GM10248 (cell line): ENCODE results near the gene PITX2.

ENCODE experiments used
- CTCF ChIA-PET: fragments of 300-600 bp; sonication (Branson Sonifier 250); formaldehyde crosslinking; extraction: SDS; loops from one replicate; lab custom pipeline; 2021; ENCODE audit warnings: antibody characterized with exemption; lab: Yijun Ruan, JAX
- POLR2A ChIA-PET: fragments of 350-650 bp; sonication (Branson Sonifier 250); formaldehyde crosslinking; extraction: SDS; loops from one replicate; lab custom pipeline; 2020; ENCODE audit warnings: antibody characterized with exemption; lab: Yijun Ruan, JAX
- DNase-seq: peaks from one replicate; pipeline ENCODE4 v3.0.0; 2012; ENCODE audit errors: extremely low spot score
- TF ChIP-seq, protein P1 (sequence below): IDR thresholded peaks from 2 replicates; pipeline ENCODE4 v1.5.1; 2012; ENCODE audit warnings: mild to moderate bottlenecking, low read depth; ENCODE audit errors: extremely low read depth, missing control alignments, control extremely low read depth

Gene PITX2

GRCh38 chr4:110628663-110629213, 5.9 kb upstream of the PITX2 start:
- TF ChIP-seq, protein P1, sequence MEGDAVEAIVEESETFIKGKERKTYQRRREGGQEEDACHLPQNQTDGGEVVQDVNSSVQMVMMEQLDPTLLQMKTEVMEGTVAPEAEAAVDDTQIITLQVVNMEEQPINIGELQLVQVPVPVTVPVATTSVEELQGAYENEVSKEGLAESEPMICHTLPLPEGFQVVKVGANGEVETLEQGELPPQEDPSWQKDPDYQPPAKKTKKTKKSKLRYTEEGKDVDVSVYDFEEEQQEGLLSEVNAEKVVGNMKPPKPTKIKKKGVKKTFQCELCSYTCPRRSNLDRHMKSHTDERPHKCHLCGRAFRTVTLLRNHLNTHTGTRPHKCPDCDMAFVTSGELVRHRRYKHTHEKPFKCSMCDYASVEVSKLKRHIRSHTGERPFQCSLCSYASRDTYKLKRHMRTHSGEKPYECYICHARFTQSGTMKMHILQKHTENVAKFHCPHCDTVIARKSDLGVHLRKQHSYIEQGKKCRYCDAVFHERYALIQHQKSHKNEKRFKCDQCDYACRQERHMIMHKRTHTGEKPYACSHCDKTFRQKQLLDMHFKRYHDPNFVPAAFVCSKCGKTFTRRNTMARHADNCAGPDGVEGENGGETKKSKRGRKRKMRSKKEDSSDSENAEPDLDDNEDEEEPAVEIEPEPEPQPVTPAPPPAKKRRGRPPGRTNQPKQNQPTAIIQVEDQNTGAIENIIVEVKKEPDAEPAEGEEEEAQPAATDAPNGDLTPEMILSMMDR: no peak
- CTCF ChIA-PET: no interaction called here
- POLR2A ChIA-PET: no interaction called here
- no peak for DNase-seq

DNA sequence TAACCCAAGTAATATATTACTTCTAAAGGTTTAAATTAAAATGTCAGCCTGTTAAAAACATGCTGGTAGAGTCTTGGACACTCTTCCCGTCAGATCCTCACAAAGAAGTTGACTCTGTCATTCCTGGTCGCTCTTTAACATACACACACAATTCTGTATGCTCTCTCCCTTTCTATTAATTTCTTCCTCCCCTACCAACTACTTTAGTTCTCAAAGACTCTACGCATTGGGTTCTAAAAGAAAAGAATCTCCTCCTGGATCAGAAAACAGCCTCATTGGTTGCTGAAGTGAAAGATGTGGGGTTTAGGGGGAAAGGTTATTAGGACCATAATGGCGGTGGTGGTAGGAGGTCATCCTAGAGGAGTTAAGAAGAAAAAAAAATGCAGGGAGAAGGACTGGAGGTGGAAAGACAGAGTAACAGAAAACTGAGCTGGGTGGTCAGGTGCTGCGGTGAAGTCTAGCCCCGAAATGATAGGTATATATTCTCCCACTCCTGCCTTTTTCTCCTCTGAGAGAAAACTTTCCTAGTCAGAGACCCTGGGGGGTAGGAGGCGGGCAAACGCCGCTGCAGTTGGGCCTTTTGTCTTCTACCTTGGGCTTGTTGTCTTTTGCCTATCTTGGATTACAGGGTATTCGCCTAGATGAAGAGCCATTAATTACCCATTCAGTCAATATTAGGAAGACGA, 5.2 kb upstream of the PITX2 start:
- no peak for DNase-seq
- TF ChIP-seq, protein P1: no peak
- ChIA-PET CTCF (no interaction called here), POLR2A (no interaction called here)

DNA sequence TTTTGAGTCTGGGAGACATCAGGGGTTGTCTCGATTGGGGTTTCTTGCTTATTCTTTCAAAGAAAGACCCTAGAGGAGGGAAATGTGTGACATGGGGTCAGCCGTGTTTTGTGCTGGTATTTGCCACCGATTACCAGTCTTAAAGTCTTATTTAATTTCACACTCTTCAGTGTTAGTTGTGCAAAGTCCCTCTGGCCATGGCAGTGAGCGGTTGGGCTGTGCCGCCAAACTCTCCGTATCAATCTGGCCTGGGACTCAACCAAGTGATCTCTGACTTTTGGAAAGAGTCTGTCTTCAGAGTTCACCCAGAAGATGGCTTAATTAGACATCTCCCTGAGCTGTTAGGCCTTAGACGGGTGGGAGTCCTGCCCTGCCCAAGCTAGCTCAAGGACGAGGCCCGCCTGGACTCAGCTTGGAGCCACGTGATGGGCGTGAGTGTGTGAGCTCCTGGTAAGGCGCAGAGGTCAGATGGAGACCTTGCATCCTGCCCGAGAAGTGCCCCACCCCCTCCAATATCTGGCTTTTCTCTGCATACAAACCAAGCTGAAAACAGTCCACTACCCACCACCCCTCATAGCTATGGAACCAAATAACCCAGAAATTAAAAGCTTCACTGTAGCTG, 3.8 kb upstream of the PITX2 start:
- TF ChIP-seq, protein P1: no peak
- ChIA-PET POLR2A (no interaction called here), CTCF (interaction anchor here (1.0 kb wide), 1 partner anchor 111 kb away, joined by 3 read pairs; no protein-coding TSS in a partner anchor)
- no peak for DNase-seq

GRCh38 chr4:110625576-110626257, 2.8 kb upstream of the PITX2 start:
- ChIA-PET CTCF (no interaction called here), POLR2A (no interaction called here)
- no peak for DNase-seq
- TF ChIP-seq, protein P1: no peak

- ChIA-PET POLR2A (no interaction called here), CTCF (interaction anchor here (1.4 to 1.5 kb wide), 2 partner anchors 9 to 15 kb away, joined by 4 to 6 read pairs; no protein-coding TSS in a partner anchor)
- TF ChIP-seq, protein P1: no peak
- no peak for DNase-seq
These were observed 2.1 kb upstream of the PITX2 start for GRCh38 chr4:110624904-110625494.

- TF ChIP-seq, protein P1: no peak
- CTCF ChIA-PET: interaction anchor here (0.9 to 1.5 kb wide), 3 partner anchors 9 to 16 kb away, joined by 3 to 6 read pairs (median 4); no protein-coding TSS in a partner anchor
- POLR2A ChIA-PET: no interaction called here
- DNase-seq: no peak
These were observed 1.5 kb upstream of the PITX2 start for GRCh38 chr4:110624398-110624780.
